GM12874 (cell line): Measurements from ENCODE around the gene CD33.

ENCODE experiments used
- CTCF ChIP-seq: IDR thresholded peaks from 2 replicates; pipeline ENCODE4 v1.5.1; 2011; ENCODE audit warnings: low read depth, mild to moderate bottlenecking, control low read depth, low read length, moderate library complexity; ENCODE audit not compliant: insufficient read depth

CD33 gene

GRCh38 chr19:51227326-51227725 is 2.4 kb downstream of the CD33 start:
- TF ChIP-seq CTCF: no peak

- no peak for TF ChIP-seq CTCF
Observed at GRCh38 chr19:51227966-51228365, 3.1 kb downstream of the CD33 start.

- no peak for TF ChIP-seq CTCF
Observed at GRCh38 chr19:51240866-51241265, 16.0 kb downstream of the CD33 start.

- TF ChIP-seq CTCF: no peak
Observed at GRCh38 chr19:51242881-51243630, 18.2 kb downstream of the CD33 start.

- TF ChIP-seq CTCF: no peak
Observed at GRCh38 chr19:51246164-51246552, 21.3 kb downstream of the CD33 start.

GRCh38 chr19:51247972-51248590 is 23.2 kb downstream of the CD33 start:
- TF ChIP-seq CTCF: no peak

- no peak for TF ChIP-seq CTCF
Observed at GRCh38 chr19:51250786-51251467, 26.0 kb downstream of the CD33 start, which contains the start of gene SIGLECL1. Gene SIGLECL1 (plus strand): TSS chr19:51251080. CDS start chr19:51264073, 12,993 bp downstream.
